B cell (primary cell): Measurements from ENCODE around the gene TOM1L2. TPM values are rescaled to one million over a fixed set of nuclear protein-coding genes. Genes with fewer than 3 reads are reported as not detected.

ENCODE experiments used
- ATAC-seq: fragments of 200-7000 bp; cut with Tn5 transposase; one replicate; pipeline ENCODE4 v1.10.0; 2021; ENCODE audit warnings: low read depth, mild to moderate bottlenecking, moderate number of reproducible peaks, moderate library complexity
- CTCF ChIA-PET: fragments of 350-600 bp; sonication (Branson Sonifier 250); formaldehyde crosslinking; loops from one replicate; lab custom pipeline; 2021; ENCODE audit warnings: antibody characterized with exemption, inconsistent platforms; lab: Charles Lee
- POLR2A ChIA-PET: fragments of 350-600 bp; sonication (Branson Sonifier 250); formaldehyde crosslinking; loops from one replicate; lab custom pipeline; 2021; ENCODE audit warnings: antibody characterized with exemption; lab: Charles Lee
- DNase-seq: peaks from one replicate; pipeline ENCODE4 v3.0.0; 2013
- H2AFZ ChIP-seq: 2 replicates; pipeline ENCODE4 v1.6.1; 2012; ENCODE audit warnings: mild to moderate bottlenecking, low read depth, low read length; ENCODE audit not compliant: insufficient read depth, poor library complexity, severe bottlenecking
- H3K27ac ChIP-seq, 2 donors: 1 replicate in 1 of 2; 2 replicates in 1 of 2; pipeline ENCODE4 v1.5.1; 2012 to 2013; ENCODE audit warnings: low read length in 2 of 2, mild to moderate bottlenecking in 2 of 2, moderate library complexity in 1 of 2
- H3K27me3 ChIP-seq, 4 experiments: fragments of 200-600 bp in 1 of 4; sonication (generic) in 1 of 4; replicated peaks in 1 of 4; 1 replicate in 2 of 4; 2 replicates in 2 of 4; pipeline versions ENCODE4 v1.6.1 to v1.7.0; 2013 to 2016; ENCODE audit warnings: low read length in 3 of 4, mild to moderate bottlenecking in 2 of 4, mixed read lengths in 1 of 4, moderate library complexity in 1 of 4; ENCODE audit not compliant: insufficient read depth in 4 of 4, control insufficient read depth in 3 of 4; ENCODE audit errors: control extremely low read depth in 1 of 4
- H3K36me3 ChIP-seq, 2 experiments: replicated peaks in 1 of 2; 1 replicate in 1 of 2; 2 replicates in 1 of 2; pipeline versions ENCODE4 v1.6.1 to v1.7.1; 2013; ENCODE audit warnings: low read length in 1 of 2; ENCODE audit not compliant: insufficient read depth in 2 of 2, control insufficient read depth in 1 of 2; ENCODE audit errors: control extremely low read depth in 1 of 2, extremely low read depth in 1 of 2
- H3K4me1 ChIP-seq, 2 donors: fragments of 200-600 bp in 1 of 2; sonication (generic) in 1 of 2; 1 replicate in 1 of 2; 2 replicates in 1 of 2; pipeline versions ENCODE4 v1.5.1 to v1.6.1; 2013 to 2017; ENCODE audit warnings: low read length in 2 of 2; ENCODE audit not compliant: control insufficient read depth in 2 of 2, insufficient read depth in 2 of 2
- H3K4me2 ChIP-seq: replicated peaks from 2 replicates; pipeline ENCODE3; 2012; ENCODE audit warnings: mild to moderate bottlenecking, low read depth, low read length; ENCODE audit not compliant: poor library complexity, severe bottlenecking
- H3K4me3 ChIP-seq, 5 experiments: fragments of 200-600 bp in 1 of 5; sonication (generic) in 1 of 5; 1 replicate in 3 of 5; 2 replicates in 2 of 5; pipeline versions ENCODE4 v1.5.1 to v1.7.0; 2011 to 2016; ENCODE audit warnings: low read length in 4 of 5, mild to moderate bottlenecking in 4 of 5, low read depth in 2 of 5, control low read depth in 1 of 5, moderate library complexity in 1 of 5; ENCODE audit not compliant: insufficient read depth in 1 of 5; ENCODE audit errors: control extremely low read depth in 1 of 5, extremely low read depth in 1 of 5
- H3K79me2 ChIP-seq: fragments of 200-600 bp; sonication (generic); one replicate; pipeline ENCODE4 v1.6.0; 2016; ENCODE audit warnings: low read length; ENCODE audit not compliant: control insufficient read depth, insufficient read depth
- H3K9ac ChIP-seq: fragments of 200-600 bp; sonication (generic); 2 replicates; pipeline ENCODE4 v1.6.1; 2017; ENCODE audit warnings: mild to moderate bottlenecking, low read length, moderate library complexity
- H3K9me3 ChIP-seq, 3 donors: one replicate each; pipeline versions ENCODE4 v1.6.1 to v1.7.1; 2013; ENCODE audit warnings: low read length in 2 of 3; ENCODE audit not compliant: control insufficient read depth in 2 of 3, insufficient read depth in 1 of 3; ENCODE audit errors: control extremely low read depth in 1 of 3
- H4K20me1 ChIP-seq: 2 replicates; pipeline ENCODE4 v1.6.0; 2012; ENCODE audit warnings: mild to moderate bottlenecking, low read length; ENCODE audit not compliant: insufficient read depth, control insufficient read depth, poor library complexity, severe bottlenecking
- H3K27ac Mint-ChIP-seq: one replicate; pipeline ENCODE4 v1.8.0; 2021; ENCODE audit warnings: mixed read lengths
- H3K27me3 Mint-ChIP-seq: one replicate; pipeline ENCODE4 v1.8.0; 2021; ENCODE audit warnings: mixed read lengths
- H3K4me1 Mint-ChIP-seq: one replicate; pipeline ENCODE4 v1.8.0; 2021; ENCODE audit warnings: mixed read lengths
- H3K4me3 Mint-ChIP-seq: one replicate; pipeline ENCODE4 v1.8.0; 2021; ENCODE audit warnings: mixed read lengths
- H3K9me3 Mint-ChIP-seq: one replicate; pipeline ENCODE4 v1.8.0; 2022; ENCODE audit warnings: mixed read lengths; ENCODE audit not compliant: insufficient read depth
- CTCF ChIP-seq: fragments of 200-600 bp; IDR thresholded peaks from one replicate; pipeline ENCODE4 v1.8.0; 2022; ENCODE audit warnings: antibody characterized with exemption, mild to moderate bottlenecking
- EZH2 ChIP-seq: IDR thresholded peaks from 2 replicates; pipeline ENCODE4 v1.6.1; 2012; ENCODE audit warnings: borderline replicate concordance, low read depth, mild to moderate bottlenecking, moderate library complexity, low read length; ENCODE audit not compliant: insufficient read depth, poor library complexity, severe bottlenecking
- WGBS: methylation state at CpG from one replicate; pipeline ENCODE4 v1.1.5; 2013; ENCODE audit warnings: missing lambda C conversion rate; ENCODE audit not compliant: insufficient coverage; 5-methylcytosine and 5-hydroxymethylcytosine counted together
- intact Hi-C: fragments of 100-400 bp; cut with micrococcal nuclease; formaldehyde crosslinking; loops from one replicate; pipeline ENCODE4 v1.10.0; 2022
- polyA plus RNA-seq: library from polyadenylated mRNA; depleted of rRNA; stranded (reverse); fragments of >200 nt; gene quantifications from 2 replicates; pipeline ENCODE4 v1.2.3, GENCODE V29; 2012
- total RNA-seq, 2 donors: library from RNA; stranded (reverse); fragments of 120-200 nt in 1 of 2; gene quantifications; 1 replicate in 1 of 2; 2 replicates in 1 of 2; pipeline versions ENCODE4 v1.2.3 to v1.2.4, GENCODE V29; 2013 to 2022

Gene TOM1L2
- total and polyA plus RNA-seq, 2 donors (not counting 1 experiment from before 2014, with no cell fraction given) = 25.1 to 29.7 TPM

- no peak for ATAC-seq
- WGBS = 94% methylated on average over 5 of the region's 10 CpGs
- CTCF ChIA-PET = interaction anchor here (1.2 to 4.0 kb wide), 2 partner anchors 239 to 424 kb away, joined by 3 to 29 read pairs; no protein-coding TSS in a partner anchor
- H3K27ac Mint-ChIP-seq = no peak overlapping the region
- DNase-seq = no peak
- no peak overlapping the region for H3K4me3 Mint-ChIP-seq
- no peaks in the 10 kb centered on the region for H3K9me3 Mint-ChIP-seq
- H3K27me3 Mint-ChIP-seq = no peaks in the 10 kb centered on the region
- intact Hi-C loops = no loop called here
- POLR2A ChIA-PET = no interaction called here
- H3K9me3 ChIP-seq = peaks cover 0 to 3% (median 0%) of the 10 kb centered on the region in 3 donors
- H3K9ac ChIP-seq = no peak overlapping the region
- H3K27ac ChIP-seq = no peak overlapping the region
- H4K20me1 ChIP-seq = peaks cover 6% of the 10 kb centered on the region
- peaks cover 3% of the 10 kb centered on the region for H3K4me1 Mint-ChIP-seq
- H3K4me3 ChIP-seq = no peak overlapping the region
- no peaks in the 10 kb centered on the region for H3K27me3 ChIP-seq
- H3K36me3 ChIP-seq = no peaks in the 10 kb centered on the region
- no peak for TF ChIP-seq EZH2
- no peak for TF ChIP-seq CTCF
- no peak overlapping the region for H3K4me2 ChIP-seq
- H2AFZ ChIP-seq = no peak overlapping the region
- peaks cover 8% of the 10 kb centered on the region for H3K79me2 ChIP-seq
- H3K4me1 ChIP-seq = no peaks in the 10 kb centered on the region
These were observed 50.8 kb downstream of the TOM1L2 start for GRCh38 chr17:17921192-17922069.
